ENCODE results near the gene HOXA3. TPM values are rescaled to one million over a fixed set of nuclear protein-coding genes. Genes with fewer than 3 reads are reported as not detected.

The HOXA3 gene
- total and polyA plus RNA-seq, 9 donors = 0.36 to 50.9 (median 2.3) TPM

DNA sequence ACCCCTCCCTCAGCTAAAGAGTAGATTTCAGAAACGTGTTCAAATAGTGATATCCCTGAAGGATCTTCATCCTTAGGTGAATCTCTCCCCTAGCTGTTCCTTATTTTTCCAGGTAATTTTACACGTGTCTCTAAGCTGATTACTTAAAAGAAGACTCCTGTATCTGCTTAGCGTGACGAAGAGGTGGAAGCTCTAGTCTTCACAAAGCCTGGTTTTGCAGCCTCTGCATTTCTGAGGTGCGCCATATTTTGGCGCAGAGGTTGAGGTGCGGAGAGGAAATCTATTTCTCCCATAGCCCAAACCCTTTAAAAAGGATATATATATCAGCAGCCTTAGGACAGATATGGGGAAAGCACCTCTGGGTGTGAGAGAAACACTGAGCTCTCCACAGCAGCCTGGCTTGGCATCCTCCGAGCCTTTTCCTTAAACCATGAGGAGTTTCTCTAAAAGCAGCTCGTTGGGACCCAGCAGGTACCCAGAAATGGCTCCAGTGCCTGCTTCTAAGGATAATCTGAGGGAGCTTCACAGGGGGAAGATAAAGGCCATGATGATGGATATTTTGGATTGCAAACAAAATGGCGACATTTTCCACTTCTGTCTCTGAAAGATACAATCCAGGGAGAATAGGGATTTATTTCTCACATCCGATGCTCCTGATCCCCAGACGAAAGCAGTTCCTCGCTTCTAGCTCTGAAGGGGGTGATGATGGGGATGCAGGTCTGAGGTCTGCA is 46.9 kb downstream of the HOXA3 start:
- no peaks in the 10 kb centered on the region for H3K4me1 ChIP-seq (ENCODE audit: insufficient read depth)
- TF ChIP-seq CTCF (IDR thresholded peaks at IDR 0.05) (no peak), POLR2A (IDR thresholded peaks at IDR 0.05) (no peak), EP300 (IDR thresholded peaks at IDR 0.05) (no peak)
- H3K9me3 ChIP-seq = no peaks in the 10 kb centered on the region
- peaks cover 2% of the 10 kb centered on the region for H3K27me3 ChIP-seq
- no peak overlapping the region for H3K4me3 ChIP-seq
- WGBS, 3 donors = 62 to 76% (median 64%) methylated on average over 13 of the region's 13 CpGs
- H3K27ac ChIP-seq = peak overlapping the region in 1 of 2 donors; percentile 38
- intact Hi-C loops (cut with DNase I) = no loop called here
- DNase-seq = no peak
- H3K36me3 ChIP-seq = no peaks in the 10 kb centered on the region

DNA sequence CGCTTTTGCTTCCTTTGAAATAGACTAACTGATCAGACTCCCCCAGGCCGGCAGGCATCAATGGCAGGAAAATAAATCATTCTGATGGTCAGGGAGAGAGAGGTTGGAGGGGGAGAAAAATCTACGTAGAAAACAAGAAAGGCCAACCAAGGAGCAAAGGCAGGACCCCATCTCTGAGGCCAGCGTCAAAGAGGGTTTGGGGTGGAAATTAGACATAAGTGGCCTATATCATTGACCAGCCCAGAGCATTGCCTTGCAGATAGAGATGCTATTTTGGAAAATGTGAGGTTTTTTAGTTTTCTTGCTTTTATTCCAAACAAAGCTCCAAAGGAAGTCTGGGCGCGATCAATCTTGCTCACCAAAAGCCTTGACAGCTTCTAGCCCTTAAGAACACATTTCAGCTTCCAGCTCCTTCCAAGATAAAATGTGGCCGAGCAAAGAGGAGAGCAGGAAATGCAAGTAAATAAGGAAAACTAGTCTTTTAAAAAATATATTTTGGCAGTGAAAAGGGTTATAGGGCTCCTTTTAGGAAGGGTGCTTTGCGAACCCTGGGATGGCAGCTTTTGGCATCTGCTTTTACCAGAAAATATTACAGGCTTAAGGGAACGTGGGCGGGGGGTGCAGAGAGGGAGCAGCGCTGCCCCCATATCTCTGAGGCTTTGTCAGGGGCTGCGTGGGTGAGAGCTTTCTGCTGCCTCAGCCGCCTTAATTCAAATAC is 47.9 kb downstream of the HOXA3 start:
- H3K27me3 ChIP-seq = no peaks in the 10 kb centered on the region
- no peak overlapping the region for H3K4me3 ChIP-seq
- DNase-seq = peak in 1 of 5 donors; percentile 39
- TF ChIP-seq CTCF (IDR thresholded peaks at IDR 0.05) = no peak
- no peak for TF ChIP-seq POLR2A (IDR thresholded peaks at IDR 0.05)
- no peak for TF ChIP-seq EP300 (IDR thresholded peaks at IDR 0.05)
- no peaks in the 10 kb centered on the region for H3K4me1 ChIP-seq (ENCODE audit: insufficient read depth)
- no peaks in the 10 kb centered on the region for H3K36me3 ChIP-seq
- intact Hi-C loops (cut with DNase I) = no loop called here
- no peaks in the 10 kb centered on the region for H3K9me3 ChIP-seq
- 15 to 29% (median 19%) methylated on average over 13 of the region's 13 CpGs for WGBS, 3 donors
- peak overlapping the region in 1 of 2 donors; percentile 25 for H3K27ac ChIP-seq

DNA sequence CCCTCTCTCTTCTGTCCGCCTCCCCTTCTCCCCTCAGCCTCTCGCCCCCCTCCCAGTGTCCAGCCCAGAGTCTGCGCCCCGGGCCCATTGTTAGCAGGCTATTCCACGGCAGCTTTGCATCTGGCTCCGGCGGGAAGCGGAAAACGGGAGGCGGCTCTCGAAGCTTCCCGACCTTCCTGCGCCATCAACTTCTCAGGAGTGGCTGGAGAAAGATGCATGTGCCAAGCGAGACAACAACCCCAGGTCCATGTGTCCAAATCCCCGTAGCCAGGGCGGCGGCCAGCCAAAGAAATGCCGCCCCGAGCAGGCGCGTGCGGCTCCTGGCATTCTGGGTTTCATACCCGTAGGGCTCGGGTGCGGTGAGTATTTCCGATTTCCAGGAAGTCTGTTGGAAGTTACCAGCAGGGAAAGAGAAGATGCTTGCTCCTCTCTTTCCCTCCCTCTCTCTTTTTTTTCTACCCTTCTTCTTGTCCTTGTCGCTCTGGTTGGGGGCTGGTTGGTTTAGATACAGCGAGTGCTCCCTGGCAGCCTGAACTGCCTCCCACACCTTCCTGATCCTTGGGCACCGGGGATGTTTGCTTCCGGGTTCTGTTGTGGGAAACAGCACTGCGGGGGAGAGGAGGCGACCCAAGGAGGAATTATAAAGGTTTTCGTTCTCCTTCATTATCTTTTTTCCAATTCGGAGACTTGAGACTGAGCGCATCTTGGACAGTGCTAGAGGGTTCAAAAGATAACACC is 48.7 kb downstream of the HOXA3 start:
- Histone ChIP-seq H3K27ac (peak overlapping the region in 1 of 2 donors; percentile 19), H3K9me3 (no peaks in the 10 kb centered on the region), H3K4me3 (no peak overlapping the region), H3K4me1 (ENCODE audit: insufficient read depth) (no peaks in the 10 kb centered on the region), H3K27me3 (no peaks in the 10 kb centered on the region), H3K36me3 (no peaks in the 10 kb centered on the region)
- peak in 1 of 5 donors; percentile 53 for DNase-seq
- TF ChIP-seq EP300 (IDR thresholded peaks at IDR 0.05) (no peak), POLR2A (IDR thresholded peaks at IDR 0.05) (no peak), CTCF (IDR thresholded peaks at IDR 0.05) (no peak)
- WGBS, 3 donors = 14 to 33% (median 15%) methylated on average over 35 of the region's 35 CpGs
- intact Hi-C loops (cut with DNase I) = no loop called here

GRCh38 chr7:27102581-27103442 is 49.6 kb downstream of the HOXA3 start, which contains the start of gene HOXA2:
HOXA2 (minus strand) TSS chr7:27102683; CDS start chr7:27102500, 183 bp downstream.
- peak in 1 of 5 donors; percentile 68 for DNase-seq
- TF ChIP-seq EP300 (IDR thresholded peaks at IDR 0.05) (no peak), CTCF (IDR thresholded peaks at IDR 0.05) (no peak), POLR2A (IDR thresholded peaks at IDR 0.05) (no peak)
- Histone ChIP-seq H3K36me3 (no peaks in the 10 kb centered on the region), H3K4me1 (ENCODE audit: insufficient read depth) (no peaks in the 10 kb centered on the region), H3K27ac (peak within 1 kb of the TSS in 1 of 2 donors; percentile 42), H3K4me3 (no peak within 1 kb of the TSS), H3K9me3 (no peaks in the 10 kb centered on the region), H3K27me3 (no peaks in the 10 kb centered on the region)
- intact Hi-C loops (cut with DNase I) = no loop called here
- 23 to 46% (median 38%) methylated on average over 29 of the region's 29 CpGs for WGBS, 3 donors

All from ovary (tissue), 9 donors.